HG03558 (cell line): ENCODE measurements around the gene GATA5.

Experiments
- ATAC-seq: cut with Tn5 transposase; IDR thresholded peaks from one replicate; pipeline ENCODE4 v1.9.1; 2021; ENCODE audit warnings: moderate number of reproducible peaks; ENCODE audit not compliant: unreplicated experiment; ENCODE audit errors: extremely low read depth

Gene GATA5

DNA sequence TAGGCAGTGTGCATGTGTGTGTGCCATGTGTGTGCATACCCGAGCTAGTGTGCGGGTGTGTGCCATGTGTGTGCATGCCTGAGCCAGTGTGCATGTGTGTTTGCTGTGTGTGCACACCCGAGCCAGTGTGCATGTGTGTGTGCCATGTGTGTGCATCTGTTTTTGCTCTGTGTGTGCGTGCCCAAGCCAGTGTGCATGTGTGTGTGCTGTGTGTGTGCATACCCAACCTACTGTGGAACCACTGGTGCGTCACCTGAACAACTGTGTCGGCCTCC is 54.1 kb downstream of the GATA5 start:
- no peak for ATAC-seq

DNA sequence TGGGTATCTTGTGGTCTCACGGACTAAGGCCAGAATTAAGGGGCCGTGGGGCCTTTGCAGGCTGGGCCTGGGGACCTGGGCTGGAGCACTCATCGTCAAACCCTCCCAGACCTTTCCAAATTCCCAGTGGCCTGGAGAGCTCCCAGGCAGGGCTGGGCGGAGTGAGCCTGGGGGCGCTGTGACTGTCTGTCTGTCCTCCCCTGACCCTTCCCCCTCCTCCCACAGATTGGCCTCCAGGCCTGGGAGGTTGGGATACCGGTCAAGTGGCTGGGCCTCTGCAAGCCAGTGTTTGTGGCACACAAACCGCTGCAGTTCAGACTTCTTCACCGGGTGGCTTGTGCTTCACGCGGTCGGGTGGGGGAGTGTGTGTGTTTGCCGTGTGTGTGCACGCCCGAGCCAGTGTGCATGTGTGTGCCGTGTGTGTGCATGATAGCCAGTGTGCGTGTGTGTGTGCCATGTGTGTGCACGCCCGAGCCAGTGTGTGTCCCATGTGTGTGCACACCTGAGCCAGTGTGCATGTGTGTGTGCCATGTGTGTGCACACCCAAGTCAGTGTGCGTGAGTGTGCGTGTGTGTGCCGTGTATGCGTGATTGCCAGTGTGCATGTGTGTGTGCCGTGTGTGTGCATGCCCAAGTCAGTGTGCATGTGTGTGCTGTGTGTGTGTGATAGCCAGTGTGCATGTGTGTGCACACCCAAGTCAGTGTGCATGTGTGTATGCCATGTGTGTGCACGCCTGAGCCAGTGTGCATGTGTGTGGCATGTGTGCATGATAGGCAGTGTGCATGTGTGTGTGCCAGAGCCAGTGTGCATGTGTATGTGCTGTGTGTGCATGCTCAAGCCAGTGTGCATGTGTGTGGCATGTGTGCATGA is 54.7 kb downstream of the GATA5 start:
- ATAC-seq: no peak

DNA sequence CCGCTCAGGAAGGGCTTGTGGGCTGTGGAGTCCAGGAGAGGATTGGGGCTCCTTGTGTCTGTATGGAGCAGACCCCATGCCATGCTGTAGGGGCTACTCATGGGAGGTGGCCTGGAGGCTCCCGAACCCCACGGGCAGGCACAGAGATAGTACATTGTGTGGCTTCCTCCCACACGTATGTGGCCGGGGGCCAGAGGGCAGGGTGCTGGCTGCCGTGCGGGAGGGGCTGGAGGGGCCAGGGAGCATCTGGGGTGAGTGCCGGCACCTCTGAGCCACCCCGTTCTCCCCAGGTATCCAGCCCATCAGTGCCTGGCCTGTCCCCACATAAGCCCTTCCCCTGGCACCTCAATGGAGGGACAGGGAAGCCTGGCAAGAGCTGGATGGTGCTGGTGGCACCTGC is 56.0 kb downstream of the GATA5 start:
- ATAC-seq: no peak

DNA sequence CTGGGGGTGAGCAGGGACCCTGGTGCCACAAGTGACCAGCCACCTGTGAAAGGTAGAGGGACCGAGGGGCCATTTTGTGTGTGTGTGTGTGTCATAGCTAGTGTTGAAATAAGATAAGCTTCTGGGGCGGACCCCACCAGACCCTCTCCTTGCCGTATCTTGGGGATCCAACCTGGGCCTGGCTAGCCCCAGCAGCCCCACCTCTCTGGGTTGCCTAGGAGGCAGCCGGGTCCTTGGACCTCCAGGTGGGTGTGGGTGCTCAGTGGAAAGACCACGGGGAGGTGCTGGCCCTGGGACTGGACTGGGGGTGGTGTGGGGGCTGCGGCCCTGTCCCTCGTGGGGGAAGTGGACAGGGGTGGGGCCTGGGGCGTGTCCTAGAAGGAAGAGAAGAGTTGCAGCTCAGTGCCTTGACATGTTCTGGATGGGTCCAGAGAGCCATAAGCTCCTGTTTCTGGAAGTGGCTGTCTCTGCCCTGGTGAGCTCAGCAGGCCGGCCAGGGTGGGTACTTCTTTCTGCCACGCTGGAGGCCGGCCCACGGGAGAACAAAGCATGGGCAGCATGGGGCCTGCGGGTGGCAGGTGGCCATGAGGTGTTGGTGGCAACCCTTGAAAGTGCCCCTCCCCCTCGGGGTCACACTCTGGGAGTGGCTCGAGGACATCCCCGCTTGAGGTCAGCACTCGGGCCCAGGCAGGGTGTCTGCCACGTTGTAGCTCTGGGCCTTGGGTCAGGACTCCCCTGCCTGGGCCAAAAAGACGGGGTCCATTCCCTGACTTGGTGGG is 56.9 kb downstream of the GATA5 start:
- ATAC-seq: no peak

DNA sequence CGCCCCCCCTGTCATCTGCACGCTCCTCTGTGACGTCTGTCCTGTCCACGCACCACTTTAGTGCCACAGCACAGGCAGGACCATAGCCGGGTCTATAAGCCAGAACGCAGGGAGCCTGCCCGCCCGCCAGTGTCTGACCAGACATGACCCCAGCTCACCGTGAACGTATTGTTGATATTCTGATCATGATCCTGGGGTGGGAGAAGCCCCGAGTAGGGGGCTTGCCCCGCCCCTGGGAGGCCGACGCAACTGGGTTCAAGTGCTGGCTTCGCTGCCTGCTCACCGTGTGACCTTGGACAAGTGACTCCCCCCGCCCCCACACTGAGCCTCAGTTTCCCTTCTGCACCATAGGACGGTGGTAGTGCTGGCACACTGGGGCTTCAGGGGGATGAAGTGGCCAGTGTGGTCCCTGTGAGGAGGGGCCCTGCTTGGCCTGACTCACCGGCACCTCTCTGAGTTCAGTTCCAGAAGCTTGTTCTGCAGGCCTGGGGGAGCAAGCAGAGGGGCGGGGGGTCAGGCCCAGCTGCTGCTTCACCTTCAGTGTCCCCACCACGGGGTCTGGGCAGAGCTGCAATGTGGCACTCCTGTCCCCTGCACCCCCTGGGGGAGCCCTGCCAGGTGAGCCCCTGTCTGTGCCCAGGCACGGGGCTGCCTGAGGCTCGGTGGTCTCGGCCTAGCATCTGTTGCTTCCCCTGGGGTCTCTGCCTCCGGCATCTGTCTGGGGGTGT is 57.6 kb downstream of the GATA5 start:
- no peak for ATAC-seq

DNA sequence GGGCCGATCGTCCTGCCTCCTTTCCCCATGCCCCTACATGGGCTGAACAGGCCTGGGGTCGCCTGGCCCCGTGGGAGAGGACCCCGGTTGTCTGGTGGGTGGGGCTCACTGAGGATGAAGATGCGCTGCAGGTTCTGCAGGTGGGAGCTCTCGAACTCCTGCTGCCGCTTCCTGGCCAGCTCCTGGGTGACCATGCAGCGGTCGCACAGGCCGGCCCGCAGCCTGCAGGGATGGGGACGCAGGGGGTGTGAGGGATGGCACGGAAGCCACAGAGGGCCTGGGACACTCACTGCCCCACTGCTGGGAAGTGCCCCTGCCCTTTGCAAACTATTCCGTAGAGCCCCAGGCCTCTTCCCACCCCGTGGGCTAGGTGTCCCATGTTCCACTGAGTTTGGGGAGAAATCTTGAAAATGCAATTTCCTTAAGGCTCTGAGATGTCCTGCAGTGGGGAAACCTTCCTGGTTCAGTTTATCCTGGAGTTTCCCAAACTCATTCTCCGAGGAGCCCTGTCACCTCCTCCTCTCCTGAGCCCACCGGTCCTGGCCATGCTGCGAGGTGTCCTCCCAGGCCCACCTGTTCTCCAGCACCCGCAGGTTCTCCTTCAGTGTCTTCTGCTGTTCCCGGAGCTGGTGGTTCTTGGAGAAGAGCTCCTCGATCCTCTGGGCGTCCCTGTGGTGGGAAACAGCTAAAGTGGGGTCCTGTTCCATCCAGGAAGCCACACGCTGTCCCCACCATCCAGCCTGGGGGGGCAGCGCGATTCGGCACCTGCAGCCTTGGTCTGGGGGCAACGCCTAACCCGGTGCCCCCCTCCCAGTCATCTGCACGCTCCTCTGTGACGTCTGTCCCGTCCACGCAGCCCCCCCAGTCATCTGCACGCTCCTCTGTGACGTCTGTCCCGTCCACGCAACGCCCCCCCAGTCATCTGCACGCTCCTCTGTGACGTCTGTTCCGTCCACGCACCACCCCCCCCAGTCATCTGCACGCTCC is 58.9 kb downstream of the GATA5 start:
- no peak for ATAC-seq

DNA sequence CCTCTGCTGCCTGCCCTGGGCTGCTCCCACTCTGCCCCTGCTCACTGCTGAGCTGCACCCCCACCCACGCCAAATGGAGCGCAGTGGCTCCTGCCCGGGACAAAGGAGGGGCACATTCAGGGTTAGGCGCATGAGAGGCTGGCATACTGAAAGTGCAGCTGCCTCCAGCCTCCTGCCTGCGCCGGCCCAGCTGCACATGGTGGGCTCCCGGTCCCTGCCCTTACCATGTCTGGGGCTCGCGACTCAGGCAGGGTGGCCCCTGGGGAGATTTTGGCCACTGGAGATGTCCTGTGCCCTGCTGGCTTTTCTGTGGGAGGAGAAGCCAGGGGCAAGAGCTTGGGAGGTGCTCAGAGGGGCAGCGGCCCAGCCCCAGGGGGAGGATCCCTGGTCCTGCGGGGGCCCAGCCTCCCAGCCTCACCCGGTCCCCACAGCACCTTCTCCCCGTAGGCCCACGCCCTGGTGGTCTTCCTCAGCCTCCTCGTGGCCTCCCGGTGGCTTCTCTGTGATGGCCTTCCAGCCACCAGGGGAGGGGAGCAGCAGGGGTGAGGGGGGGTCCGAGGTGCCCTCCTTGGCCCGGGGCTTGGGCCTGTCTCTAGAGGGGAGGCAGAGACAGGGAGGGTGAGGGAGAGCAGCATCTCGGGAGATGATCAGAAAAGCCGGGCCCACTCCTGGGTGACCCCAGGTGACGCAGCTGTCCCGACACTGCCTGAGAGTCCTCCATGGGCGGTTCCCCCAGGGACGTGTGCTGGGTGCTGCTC is 60.3 kb downstream of the GATA5 start:
- ATAC-seq: no peak

DNA sequence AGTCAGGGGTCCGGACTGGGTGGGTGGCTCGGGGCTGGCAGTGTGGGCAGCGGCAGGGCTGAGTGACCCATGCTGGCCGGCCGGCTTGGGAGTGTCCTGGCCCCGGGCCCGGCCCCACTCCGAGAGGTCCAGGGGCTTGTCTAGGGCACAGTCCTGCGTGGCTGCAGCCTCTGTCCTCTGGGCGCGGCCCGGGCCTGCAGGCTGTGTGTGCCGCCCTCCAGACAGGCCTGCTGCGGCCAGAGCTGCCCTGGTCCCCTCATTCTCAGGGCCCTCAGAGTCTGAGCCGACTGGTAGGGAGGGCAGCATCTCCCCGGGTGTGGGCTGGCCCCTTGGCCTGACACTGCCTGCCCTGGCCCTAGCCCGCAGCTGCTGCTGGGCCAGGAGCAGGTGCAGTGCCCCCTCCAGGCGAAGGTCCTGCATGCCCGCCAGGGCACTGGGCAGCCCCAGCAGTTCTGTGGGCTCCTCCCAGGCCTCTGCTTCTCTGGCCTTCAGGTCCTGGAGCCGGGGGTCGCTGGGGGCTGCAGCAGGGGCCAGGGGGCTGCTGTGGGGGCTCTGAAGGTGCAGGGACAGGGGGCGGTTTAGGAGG is 61.8 kb downstream of the GATA5 start:
- no peak for ATAC-seq
